Endodermal cell (in vitro differentiated cells): Measurements from ENCODE around the gene TIMM23. TPM values are rescaled to one million over a fixed set of nuclear protein-coding genes. Genes with fewer than 3 reads are reported as not detected.
A peak's percentile ranks its signal among the peaks of the same experiment; 100 is the strongest.

Source experiments
- DNase-seq: peaks from one replicate; pipeline ENCODE4 v3.0.0-alpha.2; 2017
- H3K27ac ChIP-seq: 2 replicates; pipeline ENCODE4 v1.5.1; 2013; ENCODE audit warnings: mild to moderate bottlenecking, low read depth, low read length, moderate library complexity
- H3K27me3 ChIP-seq: 2 replicates; pipeline ENCODE4 v1.6.1; 2013; ENCODE audit warnings: mild to moderate bottlenecking, low read length, moderate library complexity; ENCODE audit not compliant: insufficient read depth, control insufficient read depth, poor library complexity, severe bottlenecking
- H3K36me3 ChIP-seq: 2 replicates; pipeline ENCODE4 v1.7.0; 2013; ENCODE audit warnings: mild to moderate bottlenecking, low read length, moderate library complexity; ENCODE audit not compliant: control insufficient read depth, insufficient read depth
- H3K4me1 ChIP-seq: one replicate; pipeline ENCODE4 v1.7.0; 2013; ENCODE audit warnings: low read length; ENCODE audit not compliant: control insufficient read depth, insufficient read depth
- H3K4me3 ChIP-seq: 2 replicates; pipeline ENCODE4 v1.5.1; 2013; ENCODE audit warnings: mild to moderate bottlenecking, low read length, moderate library complexity
- H3K9ac ChIP-seq: 2 replicates; pipeline ENCODE4 v1.6.1; 2013; ENCODE audit warnings: mild to moderate bottlenecking, low read length, moderate library complexity; ENCODE audit not compliant: poor library complexity, severe bottlenecking; ENCODE audit errors: extremely low read depth
- H3K9me3 ChIP-seq: 2 replicates; pipeline ENCODE4 v1.6.1; 2013; ENCODE audit warnings: mild to moderate bottlenecking, low read length, moderate library complexity; ENCODE audit not compliant: control insufficient read depth
- H3K27ac Mint-ChIP-seq: 2 replicates; pipeline ENCODE4 v1.8.0; 2020; ENCODE audit warnings: mixed read lengths
- H3K27me3 Mint-ChIP-seq: 2 replicates; pipeline ENCODE4 v1.8.0; 2021; ENCODE audit warnings: mild to moderate bottlenecking, mixed read lengths; ENCODE audit not compliant: insufficient read depth
- H3K36me3 Mint-ChIP-seq: 2 replicates; pipeline ENCODE4 v1.8.0; 2020; ENCODE audit warnings: low read depth, mixed read lengths
- H3K4me1 Mint-ChIP-seq: 2 replicates; pipeline ENCODE4 v1.8.0; 2020; ENCODE audit warnings: mixed read lengths
- H3K4me3 Mint-ChIP-seq: 2 replicates; pipeline ENCODE4 v1.8.0; 2020; ENCODE audit warnings: mild to moderate bottlenecking, moderate library complexity, mixed read lengths
- H3K9me3 Mint-ChIP-seq: 2 replicates; pipeline ENCODE4 v1.8.0; 2020; ENCODE audit warnings: mild to moderate bottlenecking, mixed read lengths
- WGBS, 2 experiments: methylation state at CpG; one replicate each; pipeline versions ENCODE4 v1.1.5 to v1.1.7; 2013; ENCODE audit warnings: missing lambda C conversion rate in 2 of 2, mixed read lengths in 1 of 2; ENCODE audit not compliant: insufficient coverage in 1 of 2, insufficient read length in 1 of 2; 5-methylcytosine and 5-hydroxymethylcytosine counted together
- total RNA-seq, 2 donors: library from RNA; stranded (reverse); fragmentation: NEBNext Ultra II Directional in 1 of 2; extraction: Animal tissue kit (Norgen Biotek cat#: 25700) in 1 of 2; gene quantifications; 2 replicates in 1 of 2; 3 replicates in 1 of 2; pipeline ENCODE4 v1.2.1, GENCODE V29; 2021
- TF ChIP-seq, protein P1 (sequence below): fragments of 200-600 bp; sonication (generic); conservative IDR thresholded peaks from 2 replicates; pipeline ENCODE4 v1.5.0; 2021; ENCODE audit warnings: antibody characterized with exemption, mild to moderate bottlenecking

The TIMM23 gene
- total RNA-seq, 2 donors from 2014 or later, result 86.3 to 88.5 TPM

- Mint-ChIP-seq H3K4me3 (no peak overlapping the region), H3K4me1 (peaks cover 53% of the 10 kb centered on the region), H3K36me3 (peaks cover 23% of the 10 kb centered on the region), H3K27ac (no peak overlapping the region), H3K27me3 (no peaks in the 10 kb centered on the region), H3K9me3 (no peaks in the 10 kb centered on the region)
- WGBS, 2 experiments, result 89% methylated on average over 2 of the region's 2 CpGs; no CpG with 5 or more reads in 1 of the 2 experiments
- no peak for DNase-seq
- Histone ChIP-seq H3K27me3 (no peaks in the 10 kb centered on the region), H3K9ac (no peak overlapping the region), H3K4me3 (no peak overlapping the region), H3K27ac (no peak overlapping the region), H3K9me3 (no peaks in the 10 kb centered on the region), H3K36me3 (peaks cover 33% of the 10 kb centered on the region), H3K4me1 (peaks cover 17% of the 10 kb centered on the region)
- TF ChIP-seq, protein P1, sequence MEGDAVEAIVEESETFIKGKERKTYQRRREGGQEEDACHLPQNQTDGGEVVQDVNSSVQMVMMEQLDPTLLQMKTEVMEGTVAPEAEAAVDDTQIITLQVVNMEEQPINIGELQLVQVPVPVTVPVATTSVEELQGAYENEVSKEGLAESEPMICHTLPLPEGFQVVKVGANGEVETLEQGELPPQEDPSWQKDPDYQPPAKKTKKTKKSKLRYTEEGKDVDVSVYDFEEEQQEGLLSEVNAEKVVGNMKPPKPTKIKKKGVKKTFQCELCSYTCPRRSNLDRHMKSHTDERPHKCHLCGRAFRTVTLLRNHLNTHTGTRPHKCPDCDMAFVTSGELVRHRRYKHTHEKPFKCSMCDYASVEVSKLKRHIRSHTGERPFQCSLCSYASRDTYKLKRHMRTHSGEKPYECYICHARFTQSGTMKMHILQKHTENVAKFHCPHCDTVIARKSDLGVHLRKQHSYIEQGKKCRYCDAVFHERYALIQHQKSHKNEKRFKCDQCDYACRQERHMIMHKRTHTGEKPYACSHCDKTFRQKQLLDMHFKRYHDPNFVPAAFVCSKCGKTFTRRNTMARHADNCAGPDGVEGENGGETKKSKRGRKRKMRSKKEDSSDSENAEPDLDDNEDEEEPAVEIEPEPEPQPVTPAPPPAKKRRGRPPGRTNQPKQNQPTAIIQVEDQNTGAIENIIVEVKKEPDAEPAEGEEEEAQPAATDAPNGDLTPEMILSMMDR, result no peak
Measured at GRCh38 chr10:46025406-46025805, 53.1 kb downstream of the TIMM23 start.

DNA sequence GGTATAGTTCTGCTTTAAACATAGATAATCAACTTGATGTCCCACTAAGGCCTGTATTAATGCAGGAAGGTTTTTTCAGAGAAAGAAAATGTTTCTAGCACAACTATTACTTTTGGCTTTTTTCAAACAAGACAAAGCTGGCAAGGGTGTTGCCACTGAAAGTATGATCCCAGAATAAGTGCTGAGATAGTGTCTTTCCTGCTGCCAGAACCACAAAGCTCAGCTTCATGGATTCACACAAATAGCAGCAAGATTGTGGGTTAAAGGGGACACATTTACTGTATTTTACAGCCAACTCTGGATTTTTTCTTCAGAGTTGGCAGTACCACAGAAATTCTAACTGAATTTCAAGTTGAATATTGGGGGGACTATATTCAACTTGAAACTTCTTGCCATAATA is 53.8 kb downstream of the TIMM23 start:
- Histone ChIP-seq H3K27ac (no peak overlapping the region), H3K9me3 (no peaks in the 10 kb centered on the region), H3K36me3 (peaks cover 33% of the 10 kb centered on the region), H3K27me3 (no peaks in the 10 kb centered on the region), H3K4me1 (peaks cover 13% of the 10 kb centered on the region), H3K9ac (no peak overlapping the region), H3K4me3 (peak overlapping the region; percentile 48)
- Mint-ChIP-seq H3K36me3 (peaks cover 22% of the 10 kb centered on the region), H3K4me3 (no peak overlapping the region), H3K9me3 (no peaks in the 10 kb centered on the region), H3K27me3 (no peaks in the 10 kb centered on the region), H3K27ac (no peak overlapping the region), H3K4me1 (peaks cover 48% of the 10 kb centered on the region)
- TF ChIP-seq, protein P1, result no peak
- DNase-seq, result no peak

DNA sequence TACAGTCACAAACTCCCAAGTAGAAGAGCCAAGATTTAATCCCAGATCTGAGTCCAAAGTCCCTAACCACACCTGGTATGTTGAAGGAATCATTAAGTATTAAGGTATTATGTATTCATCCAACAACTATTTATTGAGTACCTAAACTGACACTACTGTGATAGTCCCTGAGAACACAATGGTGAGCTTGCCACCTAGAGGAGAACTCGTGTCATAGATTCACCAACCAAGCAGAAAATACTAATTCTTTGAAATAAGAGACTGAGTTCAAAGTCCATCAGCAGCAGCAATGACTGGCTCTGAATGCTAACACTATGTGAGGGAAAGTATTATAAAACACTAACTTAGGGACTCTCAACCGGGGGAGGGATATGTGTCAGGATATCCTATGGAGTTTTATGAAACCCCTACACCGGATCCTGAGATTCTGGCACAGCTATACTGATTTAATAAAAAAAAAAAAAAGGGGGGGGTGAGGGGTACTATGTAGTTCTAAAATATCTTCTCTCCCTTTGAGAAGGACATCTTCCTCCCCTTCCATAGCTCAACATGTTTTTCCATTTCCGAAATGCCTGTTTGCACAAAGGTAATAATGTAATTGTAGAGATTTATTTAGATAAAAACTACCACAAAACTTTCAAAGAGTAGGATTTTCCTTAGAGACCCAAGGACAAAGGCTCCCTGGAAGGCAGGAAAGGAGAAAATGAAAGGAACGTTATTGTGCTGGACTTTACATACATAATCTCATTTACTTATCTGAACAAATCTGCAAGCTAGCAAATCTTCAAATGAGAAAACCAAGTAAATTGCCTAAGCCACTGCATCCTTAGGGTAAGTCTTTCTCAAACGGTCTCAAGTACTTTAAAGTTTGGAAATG is 56.5 kb downstream of the TIMM23 start:
- no peaks in the 10 kb centered on the region for H3K27me3 Mint-ChIP-seq
- WGBS, 2 experiments, result 23 to 50% methylated on average over 1 to 5 of the region's 6 CpGs
- peaks cover 15% of the 10 kb centered on the region for H3K36me3 Mint-ChIP-seq
- peak overlapping the region; percentile 82 for H3K27ac Mint-ChIP-seq
- H3K9ac ChIP-seq, result peak overlapping the region; percentile 76
- H3K9me3 Mint-ChIP-seq, result no peaks in the 10 kb centered on the region
- TF ChIP-seq, protein P1, result peak; percentile 84
- no peaks in the 10 kb centered on the region for H3K9me3 ChIP-seq
- peak overlapping the region; percentile 98 for H3K4me3 ChIP-seq
- peaks cover 28% of the 10 kb centered on the region for H3K36me3 ChIP-seq
- DNase-seq, result no peak
- no peaks in the 10 kb centered on the region for H3K27me3 ChIP-seq
- H3K4me3 Mint-ChIP-seq, result peak overlapping the region; percentile 91
- H3K27ac ChIP-seq, result no peak overlapping the region
- H3K4me1 ChIP-seq, result peaks cover 20% of the 10 kb centered on the region
- peaks cover 53% of the 10 kb centered on the region for H3K4me1 Mint-ChIP-seq
